GM21528 (cell line): ENCODE data around the gene SNRNP25.
"Not testable (repeated sequence)": the region's sequence is repeated elsewhere in the genome, so short reads cannot be mapped to it uniquely, and the experiment has no call there.

Experiments used
- ATAC-seq: cut with Tn5 transposase; IDR thresholded peaks from one replicate; pipeline ENCODE4 v1.9.1; 2021; ENCODE audit warnings: mild to moderate bottlenecking, moderate library complexity; ENCODE audit not compliant: unreplicated experiment, low FRiP score

SNRNP25 gene

GRCh38 chr16:41439-42068 lies 12.1 kb upstream of the SNRNP25 start:
- ATAC-seq: no peak

- no peak for ATAC-seq
Measured at GRCh38 chr16:42069-42457, 11.6 kb upstream of the SNRNP25 start.

GRCh38 chr16:42691-43090 lies 10.9 kb upstream of the SNRNP25 start:
- no peak for ATAC-seq

- no peak for ATAC-seq
Measured at GRCh38 chr16:43294-43693, 10.3 kb upstream of the SNRNP25 start.

GRCh38 chr16:44655-45054 lies 9.0 kb upstream of the SNRNP25 start:
- no peak for ATAC-seq

- ATAC-seq: no peak
Measured at GRCh38 chr16:45454-45853, 8.2 kb upstream of the SNRNP25 start.

- not testable (repeated sequence) for ATAC-seq
Measured at GRCh38 chr16:46510-46909, 7.1 kb upstream of the SNRNP25 start.

GRCh38 chr16:47234-47633 lies 6.4 kb upstream of the SNRNP25 start:
- no peak for ATAC-seq

GRCh38 chr16:50769-51591 lies 2.6 kb upstream of the SNRNP25 start:
- no peak for ATAC-seq

- ATAC-seq: no peak
Measured at GRCh38 chr16:54237-54581, 581 bp downstream of the SNRNP25 start.

GRCh38 chr16:55571-56136 lies 2.0 kb downstream of the SNRNP25 start:
- ATAC-seq: no peak

GRCh38 chr16:56231-56927 lies 2.8 kb downstream of the SNRNP25 start:
- ATAC-seq: no peak

GRCh38 chr16:57711-58110 lies 4.1 kb downstream of the SNRNP25 start:
- ATAC-seq: no peak

- ATAC-seq: no peak
Measured at GRCh38 chr16:58491-59439, 5.1 kb downstream of the SNRNP25 start.

GRCh38 chr16:59440-60059 lies 5.9 kb downstream of the SNRNP25 start:
- no peak for ATAC-seq

GRCh38 chr16:60166-60565 lies 6.5 kb downstream of the SNRNP25 start:
- ATAC-seq: no peak

- no peak for ATAC-seq
Measured at GRCh38 chr16:60929-61878, 7.6 kb downstream of the SNRNP25 start.

GRCh38 chr16:61879-62281 lies 8.3 kb downstream of the SNRNP25 start:
- no peak for ATAC-seq
